Erythroblast (primary cell): ENCODE measurements around the gene AP3B1.

Experiments
- GATA1 ChIP-seq: IDR thresholded peaks from 2 replicates; pipeline ENCODE4 v1.6.1; 2011; ENCODE audit warnings: low read depth, mild to moderate bottlenecking, control low read depth, low read length, moderate library complexity
- POLR2A ChIP-seq: IDR thresholded peaks from 2 replicates; pipeline ENCODE4 v1.6.1; 2011; ENCODE audit warnings: mild to moderate bottlenecking, low read length

DNA sequence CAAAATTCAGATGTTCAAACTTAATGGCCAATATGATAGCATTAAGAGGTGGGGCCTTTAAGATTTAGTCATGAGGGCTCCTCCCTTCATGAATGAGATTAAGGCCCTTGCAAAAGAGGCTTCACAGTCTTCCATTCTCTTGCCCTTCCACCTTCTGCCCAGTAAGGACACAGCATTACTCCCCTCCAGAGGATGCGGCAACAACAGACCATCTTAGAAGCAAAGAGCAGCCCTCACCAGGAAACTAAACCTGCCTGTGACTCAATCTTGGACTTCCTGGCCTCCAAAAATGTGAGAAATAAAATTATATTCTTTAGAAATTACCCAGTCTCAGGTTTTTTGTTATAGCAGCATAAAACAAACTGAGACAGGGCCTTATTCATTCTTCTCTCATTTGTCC, 8.2 kb downstream of the AP3B1 start:
- TF ChIP-seq POLR2A, result no peak
- TF ChIP-seq GATA1, result no peak
